Upper lobe of right lung (tissue), 1 donor: ENCODE measurements around the gene NCOA7. TPM values are rescaled to one million over a fixed set of nuclear protein-coding genes. Genes with fewer than 3 reads are reported as not detected.

ENCODE experiments used
- ATAC-seq: fragments of 200-7000 bp; cut with Tn5 transposase; one replicate; pipeline ENCODE4 v1.9.1; 2020; ENCODE audit warnings: mild to moderate bottlenecking, moderate library complexity
- DNase-seq: peaks from one replicate; pipeline ENCODE4 v3.0.0-alpha.2; 2020
- H3K27ac ChIP-seq: fragments of 200-600 bp; one replicate; pipeline ENCODE4 v1.8.0; 2022
- H3K27me3 ChIP-seq: fragments of 200-600 bp; one replicate; pipeline ENCODE4 v1.8.0; 2022; ENCODE audit warnings: mild to moderate bottlenecking
- H3K36me3 ChIP-seq: fragments of 200-600 bp; one replicate; pipeline ENCODE4 v1.8.0; 2022
- H3K4me1 ChIP-seq: fragments of 200-600 bp; one replicate; pipeline ENCODE4 v1.8.0; 2022
- H3K4me3 ChIP-seq: fragments of 200-600 bp; one replicate; pipeline ENCODE4 v1.8.0; 2022; ENCODE audit warnings: mild to moderate bottlenecking
- H3K9me3 ChIP-seq: fragments of 200-600 bp; one replicate; pipeline ENCODE4 v1.8.0; 2022
- CTCF ChIP-seq: fragments of 200-600 bp; IDR thresholded peaks from one replicate; pipeline ENCODE4 v1.8.0; 2022; ENCODE audit warnings: antibody characterized with exemption
- intact Hi-C: fragments of 100-400 bp; cut with DNase I; formaldehyde crosslinking; loops from one replicate; pipeline ENCODE4 v1.11.0; 2022
- total RNA-seq: library from RNA; stranded (reverse); fragmentation: NEBNext Ultra II Directional; extraction: Animal tissue kit (Norgen Biotek cat#: 25700); gene quantifications from one replicate; pipeline ENCODE4 v1.2.1, GENCODE V29; 2021
- donor health status: DM: no; HTN: yes; CAD: no; lungs with severe emphysema.

Gene NCOA7
- total RNA-seq, 1 donor from 2014 or later: 80.8 TPM

- Histone ChIP-seq H3K27ac (no peak overlapping the region), H3K9me3 (no peaks in the 10 kb centered on the region), H3K36me3 (no peaks in the 10 kb centered on the region), H3K4me1 (peaks cover 53% of the 10 kb centered on the region), H3K27me3 (no peaks in the 10 kb centered on the region), H3K4me3 (no peak overlapping the region)
- no peak for TF ChIP-seq CTCF
- ATAC-seq: peak; percentile 13
- DNase-seq: no peak
- intact Hi-C loops: no loop called here
Measured at GRCh38 chr6:125832391-125833117, 41.8 kb downstream of the NCOA7 start.

- intact Hi-C loops: no loop called here
- Histone ChIP-seq H3K27me3 (no peaks in the 10 kb centered on the region), H3K4me1 (peaks cover 44% of the 10 kb centered on the region), H3K4me3 (no peak overlapping the region), H3K9me3 (no peaks in the 10 kb centered on the region), H3K27ac (peak overlapping the region; percentile 66), H3K36me3 (no peaks in the 10 kb centered on the region)
- ATAC-seq (no peak), DNase-seq (no peak)
- TF ChIP-seq CTCF: no peak
Measured at GRCh38 chr6:125834348-125834747, 43.6 kb downstream of the NCOA7 start.

GRCh38 chr6:125835221-125835744 lies 44.5 kb downstream of the NCOA7 start:
- no peaks in the 10 kb centered on the region for H3K9me3 ChIP-seq
- H3K27me3 ChIP-seq: no peaks in the 10 kb centered on the region
- H3K4me3 ChIP-seq: no peak overlapping the region
- intact Hi-C loops: no loop called here
- peak; percentile 80 for ATAC-seq
- TF ChIP-seq CTCF: no peak
- peaks cover 44% of the 10 kb centered on the region for H3K4me1 ChIP-seq
- DNase-seq: no peak
- peak overlapping the region; percentile 66 for H3K27ac ChIP-seq
- no peaks in the 10 kb centered on the region for H3K36me3 ChIP-seq

GRCh38 chr6:125836466-125836865 lies 45.7 kb downstream of the NCOA7 start:
- H3K9me3 ChIP-seq: no peaks in the 10 kb centered on the region
- intact Hi-C loops: no loop called here
- DNase-seq (no peak), ATAC-seq (no peak)
- peak overlapping the region; percentile 66 for H3K27ac ChIP-seq
- TF ChIP-seq CTCF: no peak
- no peaks in the 10 kb centered on the region for H3K36me3 ChIP-seq
- no peak overlapping the region for H3K4me3 ChIP-seq
- H3K27me3 ChIP-seq: no peaks in the 10 kb centered on the region
- H3K4me1 ChIP-seq: peaks cover 41% of the 10 kb centered on the region

GRCh38 chr6:125839471-125839870 lies 48.7 kb downstream of the NCOA7 start:
- intact Hi-C loops: no loop called here
- ATAC-seq (no peak), DNase-seq (no peak)
- no peaks in the 10 kb centered on the region for H3K36me3 ChIP-seq
- H3K9me3 ChIP-seq: no peaks in the 10 kb centered on the region
- H3K4me1 ChIP-seq: peaks cover 18% of the 10 kb centered on the region
- no peak overlapping the region for H3K27ac ChIP-seq
- no peaks in the 10 kb centered on the region for H3K27me3 ChIP-seq
- no peak overlapping the region for H3K4me3 ChIP-seq
- TF ChIP-seq CTCF: no peak
